PC-9 (cell line): Measurements from ENCODE around the gene CD81.

Source experiments
- EZH2 ChIP-seq: fragments of 200-600 bp; sonication (generic); IDR thresholded peaks from 2 replicates; pipeline ENCODE4 v1.8.0; 2017; ENCODE audit warnings: antibody characterized with exemption, low read depth
- TF ChIP-seq, protein P1 (sequence below): fragments of 200-600 bp; sonication (generic); conservative IDR thresholded peaks from 2 replicates; pipeline ENCODE4 v1.6.1; 2017; ENCODE audit warnings: mixed run types, antibody characterized with exemption, mild to moderate bottlenecking, moderate library complexity

DNA sequence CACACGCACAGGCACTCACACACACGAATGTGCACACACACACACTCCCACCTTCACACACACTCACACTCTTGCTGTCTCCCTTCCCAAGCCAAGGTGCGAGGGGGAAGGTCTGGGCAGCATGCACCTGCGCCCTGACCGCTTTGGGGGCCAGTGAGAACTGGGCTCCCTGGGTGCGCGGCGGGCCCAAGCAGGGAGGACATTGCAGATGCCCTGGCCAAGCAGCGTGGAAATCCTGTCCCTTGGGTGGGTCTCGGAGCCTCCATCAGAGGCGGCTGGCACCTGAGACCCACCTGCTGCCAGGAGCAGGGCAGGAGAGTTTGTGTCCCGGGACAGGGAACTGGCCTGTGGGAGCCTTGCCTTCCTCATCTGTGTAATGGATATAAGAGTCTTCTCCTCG lies 3.3 kb downstream of the CD81 start:
- TF ChIP-seq, protein P1, sequence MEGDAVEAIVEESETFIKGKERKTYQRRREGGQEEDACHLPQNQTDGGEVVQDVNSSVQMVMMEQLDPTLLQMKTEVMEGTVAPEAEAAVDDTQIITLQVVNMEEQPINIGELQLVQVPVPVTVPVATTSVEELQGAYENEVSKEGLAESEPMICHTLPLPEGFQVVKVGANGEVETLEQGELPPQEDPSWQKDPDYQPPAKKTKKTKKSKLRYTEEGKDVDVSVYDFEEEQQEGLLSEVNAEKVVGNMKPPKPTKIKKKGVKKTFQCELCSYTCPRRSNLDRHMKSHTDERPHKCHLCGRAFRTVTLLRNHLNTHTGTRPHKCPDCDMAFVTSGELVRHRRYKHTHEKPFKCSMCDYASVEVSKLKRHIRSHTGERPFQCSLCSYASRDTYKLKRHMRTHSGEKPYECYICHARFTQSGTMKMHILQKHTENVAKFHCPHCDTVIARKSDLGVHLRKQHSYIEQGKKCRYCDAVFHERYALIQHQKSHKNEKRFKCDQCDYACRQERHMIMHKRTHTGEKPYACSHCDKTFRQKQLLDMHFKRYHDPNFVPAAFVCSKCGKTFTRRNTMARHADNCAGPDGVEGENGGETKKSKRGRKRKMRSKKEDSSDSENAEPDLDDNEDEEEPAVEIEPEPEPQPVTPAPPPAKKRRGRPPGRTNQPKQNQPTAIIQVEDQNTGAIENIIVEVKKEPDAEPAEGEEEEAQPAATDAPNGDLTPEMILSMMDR: no peak
- TF ChIP-seq EZH2: no peak
